HG03378 (cell line): ENCODE results near the gene BHLHE40.
"Not testable (repeated sequence)": the region's sequence is repeated elsewhere in the genome, so short reads cannot be mapped to it uniquely, and the experiment has no call there.

Source experiments
- ATAC-seq: cut with Tn5 transposase; IDR thresholded peaks from one replicate; pipeline ENCODE4 v1.9.1; 2021; ENCODE audit warnings: mild to moderate bottlenecking, moderate library complexity; ENCODE audit not compliant: unreplicated experiment

The BHLHE40 gene

DNA sequence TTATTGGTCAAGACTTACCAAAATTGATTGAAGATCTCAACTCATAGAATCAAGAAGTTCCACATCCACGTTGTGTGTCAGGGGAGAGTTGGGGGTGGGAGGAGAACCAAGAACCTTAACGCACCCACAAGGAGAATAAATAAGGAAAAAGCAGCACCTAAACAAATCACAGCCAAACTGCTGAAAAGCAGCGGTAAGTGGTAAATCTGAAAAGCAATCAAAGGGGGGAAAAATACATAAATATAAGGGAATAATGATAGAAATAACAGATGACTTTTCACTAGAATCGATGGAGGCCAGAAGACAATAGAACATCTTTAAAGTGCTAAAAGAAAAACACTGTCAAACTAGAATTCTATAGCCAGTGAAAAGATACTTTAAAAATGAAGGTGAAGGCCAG is 20.1 kb upstream of the BHLHE40 start:
- no peak for ATAC-seq

DNA sequence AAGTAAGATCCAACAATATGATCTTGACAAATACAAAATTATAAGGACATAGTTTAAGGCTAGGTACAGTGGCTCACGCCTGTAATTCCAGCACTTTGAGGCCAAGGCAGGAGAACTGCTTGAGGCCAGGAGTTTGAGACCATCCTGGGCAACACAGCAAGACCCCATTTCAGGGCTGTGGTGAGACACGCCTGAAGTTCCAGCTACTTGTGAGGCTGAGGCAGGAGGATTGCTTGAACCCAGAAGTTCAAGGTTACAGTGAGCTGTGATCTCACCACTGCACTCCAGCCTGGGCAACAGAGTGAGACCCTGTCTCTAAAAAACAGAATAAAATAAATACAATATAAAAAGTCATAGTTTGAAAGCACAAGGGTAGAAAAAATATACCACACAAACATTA is 17.4 kb upstream of the BHLHE40 start:
- not testable (repeated sequence) for ATAC-seq

DNA sequence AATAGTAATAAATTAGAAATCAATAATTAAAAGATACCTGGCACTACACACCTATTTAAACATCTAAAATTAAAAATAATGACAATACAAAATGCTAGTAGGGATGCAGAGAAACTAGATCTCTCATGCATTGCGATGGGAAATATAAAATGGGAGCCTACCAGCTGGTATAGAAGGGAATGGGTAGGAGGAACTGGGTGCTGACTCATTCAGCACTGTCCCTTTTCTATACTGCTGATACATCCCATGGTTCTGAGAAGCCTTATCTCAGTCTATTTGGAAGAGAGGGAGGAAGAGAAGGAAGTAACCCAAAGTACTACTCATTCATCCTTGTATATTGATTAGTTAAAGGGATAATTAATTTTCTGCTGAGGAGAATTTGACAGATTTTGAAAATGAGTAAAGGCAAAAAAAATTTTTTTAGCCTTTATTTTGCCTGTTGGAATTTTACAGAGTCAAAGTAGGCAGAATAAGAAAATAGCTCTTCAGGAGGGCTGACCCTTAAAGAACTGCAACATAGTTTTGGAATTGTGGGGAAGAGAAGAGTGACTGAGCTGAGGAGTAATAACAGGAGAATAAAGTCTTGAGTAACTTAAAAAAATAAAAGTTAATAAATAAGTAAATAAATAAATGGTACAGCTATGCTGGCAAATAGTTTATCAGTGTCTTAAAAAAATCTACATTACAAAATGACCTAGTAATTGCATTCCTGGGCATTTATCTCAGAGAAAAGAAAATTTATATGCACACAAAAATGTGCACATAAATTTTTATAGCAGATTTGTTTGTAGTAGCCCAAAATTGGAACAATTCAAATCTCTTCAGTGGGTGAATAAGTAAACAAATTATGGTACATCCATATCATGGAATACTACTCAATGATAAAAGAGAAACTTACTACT is 15.3 kb upstream of the BHLHE40 start:
- no peak for ATAC-seq

DNA sequence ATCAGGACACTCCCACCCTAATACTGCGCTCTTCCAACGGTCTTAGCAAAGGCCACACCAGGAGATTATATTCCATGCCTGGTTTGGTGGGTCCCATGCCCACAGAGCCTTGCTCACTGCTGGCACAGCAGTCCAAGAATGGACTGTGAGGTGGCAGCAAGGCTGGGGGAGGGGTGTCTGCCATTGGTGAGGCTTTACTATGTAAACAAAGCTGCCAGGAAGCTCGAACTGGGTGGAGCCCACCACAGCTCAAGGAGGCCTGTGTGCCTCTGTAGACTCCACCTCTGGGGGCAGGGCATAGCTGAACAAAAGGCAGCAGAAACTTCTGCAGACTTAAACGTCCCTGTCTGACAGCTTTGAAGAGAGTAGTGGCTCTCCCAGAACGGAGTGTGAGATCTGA is 13.2 kb upstream of the BHLHE40 start:
- ATAC-seq, result not testable (repeated sequence)

DNA sequence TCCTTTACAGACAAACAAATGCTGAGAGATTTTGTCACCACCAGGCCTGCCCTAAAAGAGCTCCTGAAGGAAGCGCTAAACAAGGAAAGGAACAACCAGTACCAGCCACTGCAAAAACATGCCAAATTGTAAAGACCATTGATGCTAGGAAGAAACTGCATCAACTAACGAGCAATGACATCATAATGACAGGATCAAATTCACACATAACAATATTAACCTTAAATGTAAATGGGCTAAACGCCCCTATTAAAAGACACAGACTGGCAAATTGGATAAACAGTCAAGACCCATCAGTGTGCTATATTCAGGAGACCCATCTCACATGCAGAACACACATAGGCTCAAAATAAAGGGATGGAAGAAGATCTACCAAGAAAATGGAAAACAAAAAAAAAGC is 11.6 kb upstream of the BHLHE40 start:
- not testable (repeated sequence) for ATAC-seq

DNA sequence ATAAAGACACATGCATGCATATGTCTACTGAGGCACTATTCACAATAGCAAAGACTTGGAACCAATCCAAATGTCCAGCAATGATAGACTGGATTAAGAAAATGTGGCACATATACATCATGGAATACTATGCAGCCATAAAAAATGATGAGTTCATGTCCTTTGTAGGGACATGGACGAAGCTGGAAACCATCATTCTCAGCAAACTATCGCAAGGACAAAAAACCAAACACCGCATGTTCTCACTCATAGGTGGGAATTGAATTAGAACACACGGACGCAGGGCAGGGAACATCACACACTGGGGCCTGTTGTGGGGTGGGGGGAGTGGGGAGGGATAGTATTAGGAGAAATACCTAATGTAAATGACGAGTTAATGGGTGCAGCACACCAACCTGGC is 7.8 kb upstream of the BHLHE40 start:
- not testable (repeated sequence) for ATAC-seq

DNA sequence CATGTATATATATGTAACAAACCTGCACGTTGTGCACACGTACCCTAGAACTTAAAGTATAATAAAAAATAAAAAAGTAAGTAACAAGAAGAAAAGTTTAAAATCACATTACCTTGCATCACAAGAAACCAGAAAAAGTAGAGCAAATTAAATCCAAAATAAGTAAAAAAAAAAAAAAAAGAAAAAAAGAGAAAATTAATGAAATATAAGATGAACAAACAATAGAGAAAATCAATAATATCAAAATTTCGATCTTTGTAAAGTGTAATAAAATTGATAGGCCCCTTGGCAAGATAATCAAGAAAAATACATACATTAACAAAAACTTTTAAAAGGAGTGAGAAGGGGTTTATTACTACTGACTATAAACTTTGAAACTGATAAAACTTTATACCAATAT is 7.4 kb upstream of the BHLHE40 start:
- no peak for ATAC-seq

DNA sequence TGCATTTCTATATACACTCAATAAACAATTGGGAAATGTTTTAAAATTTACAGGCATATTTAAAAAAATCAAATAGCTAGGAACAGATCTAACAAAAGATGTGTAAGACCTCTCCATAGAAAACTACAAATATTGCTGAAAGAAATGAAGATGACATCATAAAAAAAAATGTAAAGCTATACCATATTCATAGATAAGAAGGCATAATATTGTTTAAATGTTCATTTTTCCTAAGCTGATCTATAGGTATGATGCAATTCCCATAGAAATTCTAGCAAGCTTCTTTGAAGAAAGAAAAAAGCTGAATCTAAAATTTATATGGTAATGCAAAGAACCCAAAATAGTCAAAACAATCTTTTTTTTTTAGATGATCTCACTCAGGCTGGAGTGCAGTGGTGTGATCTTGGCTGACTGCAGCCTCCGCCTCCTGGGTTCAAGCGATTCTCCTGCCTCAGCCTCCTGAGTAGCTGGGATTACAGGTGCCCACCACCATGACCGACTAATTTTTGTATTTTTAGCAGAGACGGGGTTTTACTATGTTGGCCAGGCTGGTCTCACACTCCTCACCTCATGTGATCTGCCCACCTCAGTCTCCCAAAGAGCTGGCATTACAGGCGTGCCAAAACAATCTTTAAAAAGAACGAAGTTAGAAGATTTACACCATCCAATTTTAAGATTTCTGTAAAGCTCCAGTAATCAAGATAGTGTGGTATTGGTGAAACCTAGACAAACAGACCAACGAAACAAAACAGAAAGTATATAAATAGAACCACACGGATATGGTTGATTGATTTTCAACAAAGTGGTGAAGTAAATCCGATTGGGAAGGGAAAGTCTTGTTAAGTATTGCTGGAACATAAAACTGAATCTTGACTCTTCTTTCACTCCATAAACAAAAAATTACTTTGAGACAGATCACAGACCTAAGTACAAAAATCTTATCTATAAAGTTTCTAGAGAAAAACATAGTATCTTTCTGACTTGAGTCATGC is 6.3 kb upstream of the BHLHE40 start:
- ATAC-seq, result no peak

DNA sequence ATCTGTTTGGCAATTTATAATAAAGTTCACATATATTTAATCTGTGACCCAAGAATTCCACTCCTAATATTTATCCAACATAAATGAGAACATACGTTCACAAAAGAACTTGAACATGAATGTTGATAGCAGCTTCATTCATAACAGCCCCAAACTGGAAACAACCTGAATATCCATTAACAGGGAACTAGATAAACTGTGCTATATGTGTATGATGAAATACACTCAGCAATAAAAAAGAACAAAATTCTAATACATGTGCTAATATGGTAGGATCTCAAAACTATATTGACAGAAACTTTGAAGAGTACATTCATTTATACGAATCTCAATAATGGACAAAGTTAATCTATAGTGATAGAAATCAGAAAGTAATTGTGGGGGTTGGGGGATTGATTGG is 5.1 kb upstream of the BHLHE40 start:
- no peak for ATAC-seq

DNA sequence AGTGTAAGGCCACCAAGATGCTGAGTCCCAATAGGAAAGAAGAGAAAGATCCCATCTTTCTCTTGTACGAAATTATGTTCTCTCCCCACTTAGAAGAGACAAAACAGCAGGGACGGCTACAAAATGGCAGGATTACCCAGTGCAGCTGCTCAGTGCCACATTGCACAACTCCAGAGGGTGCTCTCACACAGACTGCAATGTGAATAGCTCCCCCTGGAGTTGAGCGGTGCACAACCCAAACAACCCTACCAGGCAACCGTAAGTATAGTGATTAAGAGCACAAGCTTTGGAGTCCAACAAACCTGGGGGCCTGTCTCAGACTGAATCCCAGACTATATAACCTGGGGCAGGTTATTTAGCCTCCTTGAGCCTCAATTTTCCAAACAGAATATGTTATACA is 3.1 kb upstream of the BHLHE40 start:
- ATAC-seq, result no peak

DNA sequence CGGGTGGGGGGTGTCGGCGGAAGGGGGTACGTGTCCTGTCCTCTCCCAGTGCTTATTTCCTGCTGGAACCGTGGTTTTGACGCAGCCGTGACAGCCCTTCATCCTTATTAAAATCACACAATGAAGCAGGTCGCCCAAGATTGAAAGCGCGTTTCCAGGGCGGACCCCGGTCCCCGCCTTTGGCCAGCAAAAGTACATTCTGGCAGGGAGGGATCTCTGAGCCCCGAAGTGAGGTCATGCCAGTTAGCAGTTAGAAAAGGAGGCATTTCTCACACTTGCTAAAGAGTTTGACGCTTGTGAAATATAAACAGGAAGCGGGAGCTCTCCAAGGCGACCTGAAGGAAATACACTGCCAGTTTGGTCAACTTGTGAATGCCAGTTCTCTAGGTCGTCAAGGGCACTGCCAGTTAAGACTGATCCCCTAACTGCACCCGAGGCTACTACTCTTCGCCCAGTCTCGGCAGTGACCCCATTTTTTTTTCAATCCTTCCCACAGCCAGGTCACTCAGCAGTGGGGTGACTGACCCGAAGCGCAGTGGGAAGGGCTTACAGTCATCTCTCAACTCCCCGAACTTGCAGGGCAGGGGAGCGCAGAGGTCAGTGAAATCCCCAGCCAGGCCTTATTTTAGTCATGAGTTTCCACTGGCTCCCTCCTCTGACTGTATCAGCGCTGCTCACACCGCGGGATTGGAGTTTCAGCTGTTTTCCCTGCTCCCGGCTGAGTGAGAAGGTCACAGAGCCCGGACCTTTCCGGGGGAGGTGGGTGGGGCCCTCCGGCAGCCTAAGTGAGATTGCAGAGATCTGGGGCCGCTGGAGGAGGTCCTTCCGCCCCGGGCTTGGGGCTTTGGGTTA is 2.0 kb upstream of the BHLHE40 start:
- ATAC-seq, result peak; percentile 52

DNA sequence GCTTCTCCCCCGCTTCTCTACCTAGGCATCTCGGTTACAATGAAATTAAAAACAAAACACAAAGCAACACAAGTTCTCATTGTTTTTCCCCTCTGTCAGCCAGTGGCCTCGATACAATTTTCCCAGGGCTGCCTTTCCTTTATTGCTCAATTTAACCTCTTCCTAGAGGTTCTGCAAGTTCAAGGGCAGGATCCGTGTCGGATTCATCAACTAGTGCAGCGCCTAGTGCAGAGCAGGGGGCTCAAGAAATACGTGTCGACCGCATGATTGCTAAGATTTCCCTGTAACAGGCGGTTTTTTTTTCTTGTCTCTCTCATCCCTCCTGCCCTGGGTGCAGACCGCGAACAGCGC is 1.4 kb upstream of the BHLHE40 start:
- ATAC-seq, result no peak

DNA sequence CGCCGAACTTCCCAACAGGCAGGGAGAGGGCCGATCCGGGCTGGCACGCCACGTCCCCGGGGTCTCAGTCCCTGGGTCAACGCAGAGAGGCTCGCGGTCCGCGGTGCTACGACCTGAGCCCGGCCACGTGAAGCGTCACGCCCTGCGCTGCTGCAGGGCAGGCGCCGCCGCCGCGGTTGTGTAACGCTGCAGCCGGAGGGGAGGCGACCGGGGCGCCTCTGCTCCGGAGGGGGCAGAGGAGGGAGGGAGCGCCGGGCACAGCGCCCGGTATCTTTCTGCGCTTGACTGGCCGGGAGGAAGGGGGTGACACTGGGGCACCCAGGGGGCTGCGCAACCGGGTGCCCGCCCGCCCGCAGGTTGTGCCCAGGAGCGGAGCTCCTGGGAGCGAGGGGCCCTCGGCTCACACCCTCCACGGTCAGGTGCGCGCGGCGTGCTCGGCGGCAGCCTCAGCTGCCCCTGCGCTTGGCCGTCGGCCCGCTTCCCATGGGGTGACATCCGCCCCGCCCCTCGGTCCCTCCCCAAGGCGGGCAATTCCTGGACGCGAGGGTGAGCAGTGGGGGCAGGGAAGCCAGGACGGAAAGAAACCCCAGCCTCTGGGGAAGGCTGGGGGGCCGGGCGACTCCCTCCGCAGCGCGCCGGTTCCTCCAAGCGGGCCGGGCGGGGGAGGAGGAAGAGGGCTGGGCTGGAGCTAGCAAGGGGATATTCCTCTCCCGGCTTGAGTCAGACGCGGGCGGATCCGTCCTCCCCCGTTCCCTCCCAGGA is 852 bp upstream of the BHLHE40 start:
- peak; percentile 24 for ATAC-seq

DNA sequence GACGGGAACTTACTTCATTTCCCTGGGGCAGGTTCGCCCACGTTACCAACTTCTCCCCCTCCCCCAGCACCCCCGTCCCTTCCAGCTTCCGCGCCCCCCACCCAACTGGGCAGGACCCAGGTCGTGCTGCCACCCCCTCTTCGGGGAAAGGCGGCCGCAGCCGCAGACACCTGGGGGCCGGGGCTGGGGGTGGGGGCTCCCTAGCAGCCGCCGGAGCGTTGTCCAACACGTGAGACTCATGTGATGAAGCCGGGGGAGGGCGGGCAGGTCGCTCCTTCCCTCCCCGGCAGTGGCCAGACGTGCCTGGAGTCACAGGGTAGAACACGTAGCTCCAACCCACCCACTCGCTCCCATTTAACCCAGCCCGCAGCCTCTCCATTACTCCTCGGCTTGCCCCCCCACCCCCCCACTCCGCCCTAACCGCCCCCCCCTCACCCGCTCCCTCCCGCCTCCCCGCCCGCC is 240 bp upstream of the BHLHE40 start:
- peak; percentile 38 for ATAC-seq

DNA sequence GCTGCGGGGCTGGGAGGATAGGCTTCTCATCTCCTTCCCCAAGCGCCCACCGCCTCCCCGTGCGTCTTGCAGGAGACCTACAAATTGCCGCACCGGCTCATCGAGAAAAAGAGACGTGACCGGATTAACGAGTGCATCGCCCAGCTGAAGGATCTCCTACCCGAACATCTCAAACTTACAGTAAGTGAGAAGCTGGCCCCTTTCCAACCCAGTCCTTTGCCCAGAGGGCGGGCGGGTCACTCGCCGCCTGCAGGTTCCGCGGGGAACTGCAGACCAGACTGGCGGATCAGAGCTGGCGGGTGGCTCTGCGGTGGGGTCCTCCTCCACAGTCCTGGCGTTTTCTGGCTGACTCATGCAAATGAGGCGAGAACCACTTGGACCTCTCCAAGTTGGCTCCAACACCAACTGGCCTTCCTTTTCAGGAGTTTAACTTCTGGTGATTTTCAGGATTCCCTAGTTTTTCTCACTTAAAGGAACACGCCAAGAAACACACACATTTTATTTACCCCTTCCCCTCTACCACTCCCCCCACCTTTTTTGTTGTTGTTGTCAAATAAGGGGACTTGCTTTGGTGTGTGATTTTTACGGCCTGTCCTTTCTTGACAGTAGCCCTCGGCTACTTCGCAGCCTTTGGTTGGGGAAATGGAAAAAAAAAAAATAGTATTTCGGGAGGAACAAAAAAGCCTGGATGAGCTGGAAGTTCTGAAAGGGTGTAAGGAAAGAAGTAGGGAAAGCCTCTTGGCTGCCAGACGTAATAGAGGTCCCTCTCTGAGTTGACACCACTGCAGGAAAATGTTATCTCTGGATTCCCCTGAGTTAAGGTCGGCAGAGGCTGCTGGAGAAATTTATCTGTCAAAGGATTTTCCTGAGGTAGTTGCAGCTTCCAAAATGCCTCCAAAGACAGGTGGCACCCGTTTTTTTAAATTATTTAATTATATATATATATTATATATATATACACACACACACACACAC is 1.3 kb downstream of the BHLHE40 start:
- peak; percentile 10 for ATAC-seq

DNA sequence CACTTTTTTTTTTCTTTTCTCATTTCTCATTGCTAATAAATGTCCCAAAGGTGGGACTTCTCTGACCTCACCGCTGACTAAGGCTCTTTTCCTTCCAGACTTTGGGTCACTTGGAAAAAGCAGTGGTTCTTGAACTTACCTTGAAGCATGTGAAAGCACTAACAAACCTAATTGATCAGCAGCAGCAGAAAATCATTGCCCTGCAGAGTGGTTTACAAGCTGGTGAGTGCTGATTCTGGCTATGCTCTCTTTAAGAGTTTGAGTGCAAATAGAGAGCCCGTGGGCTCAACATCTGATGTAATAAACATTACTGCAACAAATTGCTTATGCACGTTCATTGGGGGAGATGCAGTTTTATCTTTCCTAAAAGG is 2.0 kb downstream of the BHLHE40 start:
- ATAC-seq, result no peak

DNA sequence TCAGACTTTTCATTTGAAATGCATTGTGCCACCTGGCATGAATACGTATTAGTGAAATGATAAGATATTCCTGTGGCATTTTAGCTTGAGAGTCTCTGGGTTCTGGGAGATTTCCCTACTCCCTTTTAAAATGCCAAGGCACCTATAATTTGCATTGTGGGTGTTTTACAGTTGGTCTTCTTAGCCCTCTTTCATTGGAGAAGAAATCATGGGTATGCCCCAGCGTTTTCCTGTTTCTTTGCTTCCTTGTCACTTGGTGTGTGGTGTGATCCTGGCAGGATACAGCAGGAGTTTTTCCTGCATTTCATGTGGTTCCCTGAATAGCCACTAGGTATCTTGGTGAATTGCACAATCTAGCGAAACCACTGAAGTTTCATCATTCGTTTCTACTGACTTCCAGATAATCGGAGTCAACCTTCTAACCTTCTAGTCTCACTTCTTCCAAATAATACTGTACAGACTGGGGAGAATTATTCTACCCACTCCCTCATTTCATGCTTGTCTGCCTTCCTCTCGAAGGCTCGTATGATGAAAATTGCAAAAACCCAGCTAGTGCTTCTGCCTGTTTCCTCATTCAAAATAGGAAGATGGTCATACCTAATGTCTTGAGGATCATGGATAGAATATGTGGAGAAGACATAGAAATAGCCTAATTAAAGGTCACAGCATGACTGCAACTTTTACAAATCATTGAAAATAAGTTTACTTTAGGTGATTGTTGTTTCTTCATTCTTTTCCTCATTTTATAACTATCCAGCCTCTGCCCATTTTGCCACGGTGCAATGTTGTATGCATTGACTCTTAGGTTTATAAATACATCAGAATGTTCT is 2.6 kb downstream of the BHLHE40 start:
- no peak for ATAC-seq
